Frontal cortex (tissue), 4 donors: ENCODE results near the gene ADGRL4. TPM values are rescaled to one million over a fixed set of nuclear protein-coding genes. Genes with fewer than 3 reads are reported as not detected.
"Not testable (repeated sequence)": the region's sequence is repeated elsewhere in the genome, so short reads cannot be mapped to it uniquely, and the experiment has no call there.

Experiments
- DNase-seq, 2 donors: peaks; one replicate each; pipeline ENCODE4 v3.0.0; 2012; ENCODE audit warnings: low spot score in 2 of 2
- FAIRE-seq: peaks from 2 replicates; lab custom pipeline; 2012; peaks lifted over from hg19 to GRCh38; lab: Jason Lieb, UNC
- total RNA-seq: library from RNA; depleted of rRNA; stranded (reverse); fragments of >200 nt; gene quantifications from one replicate; pipeline ENCODE4 v1.2.3, GENCODE V29; 2014
- donor health status: control.
- donor health status: control.
- donor health status: control.

Gene ADGRL4
- total RNA-seq, 1 donor from 2014 or later: 1.2 TPM

GRCh38 chr1:78949227-78949626, 57.3 kb downstream of the ADGRL4 start:
- DNase-seq (no peak), FAIRE-seq (no peak)

DNA sequence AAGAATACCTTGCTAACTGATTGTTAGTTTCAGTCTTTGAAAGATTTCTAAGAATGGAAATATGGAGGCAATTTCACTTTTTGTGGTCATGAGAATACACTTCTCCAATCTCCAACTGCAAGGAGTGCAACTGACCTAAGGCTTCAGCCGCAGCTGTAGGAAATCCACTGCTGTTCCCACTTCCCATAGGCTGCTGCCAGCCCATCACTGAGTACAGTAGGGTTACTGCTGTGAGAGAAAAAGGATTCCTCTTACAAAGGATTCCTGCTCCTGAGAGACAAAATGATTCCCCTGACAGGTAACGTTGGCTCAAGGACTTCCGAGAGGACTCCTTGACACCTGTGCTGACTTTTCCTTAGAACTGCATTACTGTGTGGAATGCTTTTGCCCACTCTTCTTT, 87.4 kb downstream of the ADGRL4 start:
- no peak for DNase-seq
- FAIRE-seq: no peak

- no peak for DNase-seq
- peak; percentile 28 for FAIRE-seq
Observed at GRCh38 chr1:78918157-78918556, 88.4 kb downstream of the ADGRL4 start.

- no peak for DNase-seq
- no peak for FAIRE-seq
Observed at GRCh38 chr1:78916986-78917385, 89.5 kb downstream of the ADGRL4 start.

DNA sequence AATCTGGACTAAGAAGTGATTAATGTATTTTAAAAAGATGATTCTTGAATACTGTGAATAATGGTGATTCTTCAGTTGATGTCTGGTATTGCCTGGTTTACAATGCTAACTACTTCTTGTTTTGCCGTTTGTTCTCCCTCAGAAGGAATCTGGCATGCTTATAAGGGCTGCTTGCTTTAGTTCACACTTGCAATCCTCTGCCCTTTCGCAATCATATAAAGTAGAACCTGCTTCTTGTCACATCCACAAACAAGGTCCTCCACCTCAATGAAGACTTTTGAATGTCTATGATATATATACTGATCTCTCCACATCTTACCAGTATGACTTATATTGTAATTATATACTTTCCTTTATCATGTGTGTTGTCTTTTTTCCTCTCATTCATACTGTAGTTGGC, 92.6 kb downstream of the ADGRL4 start:
- DNase-seq (no peak), FAIRE-seq (no peak)

GRCh38 chr1:78911956-78912880, 94.3 kb downstream of the ADGRL4 start:
- DNase-seq: no peak
- no peak for FAIRE-seq

- FAIRE-seq (no peak), DNase-seq (no peak)
Observed at GRCh38 chr1:78902641-78903040, 103.9 kb downstream of the ADGRL4 start.

DNA sequence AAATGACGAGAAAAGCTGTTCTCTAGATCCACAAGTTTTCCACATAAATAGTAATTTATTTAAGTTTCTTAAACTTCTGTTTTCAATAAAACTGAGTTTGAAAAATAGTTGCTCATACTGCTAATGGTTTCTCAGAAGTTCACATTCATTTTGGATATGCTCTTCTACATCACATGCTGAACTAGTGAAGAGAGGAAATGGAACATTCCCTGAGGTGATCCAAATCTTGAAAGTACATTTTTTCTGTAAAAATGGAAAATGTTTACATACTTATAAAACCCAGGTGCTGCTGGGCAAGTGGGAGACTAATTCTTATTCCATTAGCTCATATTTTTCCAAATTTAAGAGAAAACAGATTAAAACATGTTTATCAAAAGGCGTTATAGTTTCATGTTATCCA, 111.7 kb downstream of the ADGRL4 start:
- FAIRE-seq (no peak), DNase-seq (no peak)

GRCh38 chr1:78892260-78892840, 114.2 kb downstream of the ADGRL4 start:
- DNase-seq (no peak), FAIRE-seq (no peak)

- DNase-seq (no peak), FAIRE-seq (no peak)
Observed at GRCh38 chr1:78887458-78887857, 119.1 kb downstream of the ADGRL4 start.

- peak in 1 of 2 donors; percentile 5 for DNase-seq
Observed at GRCh38 chr1:78884685-78885452, 121.7 kb downstream of the ADGRL4 start.

DNA sequence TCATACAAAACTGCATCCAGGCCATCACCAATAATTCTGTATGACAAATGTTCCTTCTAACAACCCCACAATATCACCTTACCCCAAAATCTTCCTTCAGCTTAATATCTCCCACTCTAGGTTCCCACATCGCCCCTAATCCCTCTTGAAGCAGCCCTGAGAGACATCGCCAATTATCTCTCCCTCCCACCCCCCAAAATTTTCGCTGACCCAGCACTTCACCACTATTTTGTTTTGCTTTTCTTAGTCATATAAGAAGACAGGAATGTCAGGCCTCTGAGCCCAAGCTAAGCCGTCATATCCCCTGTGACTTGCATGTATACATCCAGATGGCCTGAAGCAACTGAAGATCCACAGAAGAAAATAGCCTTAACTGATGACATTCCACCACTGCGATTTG, 126.3 kb downstream of the ADGRL4 start:
- DNase-seq (no peak), FAIRE-seq (no peak)

More at GRCh38 chr1:78884685-78885452, 121.7 kb downstream of the ADGRL4 start:
- FAIRE-seq: no peak

DNA sequence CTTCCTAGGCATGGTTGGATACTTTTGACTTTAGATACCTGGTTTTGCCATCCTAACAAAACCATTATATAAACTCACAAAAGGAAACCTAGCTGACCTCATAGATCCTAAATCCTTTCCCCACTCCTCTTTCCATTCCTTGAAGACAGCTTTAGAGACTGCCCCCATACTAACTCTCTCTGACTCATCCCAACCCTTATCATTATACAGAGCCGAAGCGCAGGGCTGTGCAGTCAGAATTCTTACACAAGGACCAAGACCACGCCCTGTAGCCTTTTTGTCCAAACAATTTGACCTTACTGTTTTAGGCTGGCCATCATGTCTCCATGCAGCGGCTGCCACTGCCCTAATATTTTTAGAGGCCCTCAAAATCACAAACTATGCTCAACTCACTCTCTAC, 130.5 kb downstream of the ADGRL4 start:
- not testable (repeated sequence) for FAIRE-seq, DNase-seq

GRCh38 chr1:78872801-78873200, 133.7 kb downstream of the ADGRL4 start:
- DNase-seq, FAIRE-seq: not testable (repeated sequence)

- DNase-seq (no peak), FAIRE-seq (no peak)
Observed at GRCh38 chr1:78871249-78871648, 135.3 kb downstream of the ADGRL4 start.

- peak; percentile 91 for FAIRE-seq
- no peak for DNase-seq
Observed at GRCh38 chr1:78869136-78869535, 137.4 kb downstream of the ADGRL4 start.

DNA sequence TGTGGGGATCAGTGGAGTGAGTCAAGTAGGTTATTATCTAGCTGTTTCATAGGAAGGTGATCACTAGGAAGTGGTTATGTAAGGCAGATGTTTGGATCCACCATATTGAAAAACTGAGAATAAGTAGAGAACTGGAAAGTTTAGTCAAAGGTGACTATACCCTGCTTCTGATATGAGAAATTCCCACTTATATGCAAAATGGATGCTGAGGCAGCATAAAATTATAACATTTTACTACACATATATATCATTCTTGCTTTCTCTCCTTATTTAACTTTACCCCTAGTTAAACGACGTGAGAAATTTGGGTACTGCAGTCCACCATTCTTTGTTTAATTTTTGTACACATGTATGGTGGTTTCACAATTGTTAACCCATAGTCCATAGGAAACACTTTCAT, 142.4 kb downstream of the ADGRL4 start:
- DNase-seq (no peak), FAIRE-seq (no peak)

DNA sequence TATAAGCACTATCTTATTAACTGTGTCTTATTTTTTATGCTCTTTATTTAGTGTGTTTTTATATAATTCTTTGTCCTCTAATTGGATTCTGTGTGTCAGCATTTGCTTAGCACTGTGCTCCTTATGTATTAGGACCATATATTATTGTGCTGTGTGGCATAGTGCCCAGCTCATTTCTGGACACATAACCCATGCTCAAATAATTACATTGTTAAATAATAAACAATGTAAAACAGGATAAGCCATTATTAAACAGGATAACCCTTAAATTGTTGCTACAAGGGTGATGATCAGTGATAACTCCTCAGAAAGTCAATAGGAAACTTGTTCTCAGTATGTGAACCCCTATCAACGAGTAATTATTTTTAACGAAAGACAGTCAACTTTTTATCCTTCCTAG, 150.4 kb downstream of the ADGRL4 start:
- FAIRE-seq: no peak

DNA sequence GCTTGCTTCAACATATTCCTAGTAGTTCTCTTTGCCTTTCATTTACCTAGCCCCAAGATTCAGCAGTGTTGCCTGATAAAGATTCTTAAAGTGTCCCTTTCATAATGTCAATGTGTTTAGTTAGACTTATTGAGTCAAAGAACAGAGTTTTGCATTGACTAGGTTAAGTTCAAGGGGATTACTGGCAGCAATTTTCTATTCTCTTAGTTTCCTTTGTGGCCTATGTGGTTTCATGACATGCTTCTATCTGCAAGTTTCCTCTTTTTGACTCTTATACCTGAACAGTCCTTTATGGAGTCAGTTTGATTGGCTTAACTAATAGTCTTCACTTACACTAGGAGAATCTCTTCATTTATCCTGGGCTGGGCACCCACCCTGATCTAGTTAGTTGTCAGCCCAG, 151.3 kb downstream of the ADGRL4 start:
- FAIRE-seq (no peak), DNase-seq (no peak)

More for the DNA sequence above, 150.4 kb downstream of the ADGRL4 start:
- DNase-seq: no peak

DNA sequence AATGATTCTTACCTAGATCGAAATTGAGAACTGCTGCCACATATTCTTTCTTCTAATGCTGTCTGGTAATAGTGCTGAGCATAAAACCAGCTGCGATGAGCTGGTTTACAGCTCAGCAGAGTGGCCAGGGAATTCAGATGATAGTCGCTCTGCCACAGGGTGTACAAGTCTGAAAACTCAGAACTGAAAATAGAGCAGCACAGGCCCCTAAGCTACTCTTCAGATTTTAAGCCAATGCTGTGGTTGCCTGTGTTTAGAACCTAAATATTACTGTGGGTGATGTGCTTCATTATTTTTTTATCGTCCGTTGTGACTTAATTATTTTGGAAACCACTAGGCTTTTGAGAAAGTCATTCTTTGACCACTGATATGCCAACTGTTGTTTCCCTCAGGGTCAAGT, 152.0 kb downstream of the ADGRL4 start:
- no peak for FAIRE-seq
- no peak for DNase-seq

DNA sequence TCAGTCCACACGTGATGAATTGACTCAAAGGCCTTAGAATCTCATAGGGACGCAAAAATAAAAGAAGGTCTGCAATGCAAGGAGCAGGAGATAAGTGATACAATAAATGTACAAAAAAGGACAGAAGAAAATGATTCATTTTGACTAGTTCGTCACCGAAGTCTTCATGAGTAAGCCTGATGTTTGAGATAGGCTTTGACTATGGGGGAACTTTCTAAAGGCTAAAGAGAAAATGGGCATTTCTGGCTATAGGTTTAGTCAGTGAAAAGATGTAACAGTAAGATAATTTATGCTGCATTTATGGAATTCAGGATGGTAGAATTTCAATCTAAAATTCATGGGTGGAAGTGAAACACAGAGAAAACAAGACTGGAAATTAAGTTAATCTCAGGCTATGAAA, 163.0 kb downstream of the ADGRL4 start:
- no peak for DNase-seq

More for the DNA sequence above, 163.0 kb downstream of the ADGRL4 start:
- FAIRE-seq: no peak
